ENCODE data around the gene SPC24.

DNA sequence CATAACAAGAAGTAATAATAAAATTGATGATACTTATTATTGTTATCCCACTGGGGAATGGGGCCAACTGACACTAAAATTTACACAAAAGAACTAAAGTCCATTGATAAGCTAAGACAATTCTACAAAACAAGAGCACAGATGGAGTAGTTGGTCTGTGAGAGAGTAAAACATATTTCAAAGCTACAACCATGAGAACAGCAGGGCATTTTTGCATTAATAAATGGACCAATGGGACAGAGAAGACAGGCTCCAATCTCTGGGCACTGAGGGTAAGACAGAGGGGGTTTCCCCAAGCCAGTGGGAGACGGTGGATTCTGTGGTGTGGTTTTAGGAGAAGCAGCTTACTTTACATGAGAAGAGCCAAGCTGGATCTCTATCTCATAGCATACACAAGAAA is 27.4 kb upstream of the SPC24 start:
- TF ChIP-seq POLR2A (IDR thresholded peaks at IDR 0.05) (no peak), POLR2AphosphoS5 (IDR thresholded peaks at IDR 0.05) (no peak)

Data from breast epithelium (tissue), 3 donors.